GM18858 (cell line): Measurements from ENCODE around the gene SLC4A4.

Experiments used
- ATAC-seq: cut with Tn5 transposase; IDR thresholded peaks from one replicate; pipeline ENCODE4 v1.9.1; 2021; ENCODE audit not compliant: unreplicated experiment

Gene SLC4A4

DNA sequence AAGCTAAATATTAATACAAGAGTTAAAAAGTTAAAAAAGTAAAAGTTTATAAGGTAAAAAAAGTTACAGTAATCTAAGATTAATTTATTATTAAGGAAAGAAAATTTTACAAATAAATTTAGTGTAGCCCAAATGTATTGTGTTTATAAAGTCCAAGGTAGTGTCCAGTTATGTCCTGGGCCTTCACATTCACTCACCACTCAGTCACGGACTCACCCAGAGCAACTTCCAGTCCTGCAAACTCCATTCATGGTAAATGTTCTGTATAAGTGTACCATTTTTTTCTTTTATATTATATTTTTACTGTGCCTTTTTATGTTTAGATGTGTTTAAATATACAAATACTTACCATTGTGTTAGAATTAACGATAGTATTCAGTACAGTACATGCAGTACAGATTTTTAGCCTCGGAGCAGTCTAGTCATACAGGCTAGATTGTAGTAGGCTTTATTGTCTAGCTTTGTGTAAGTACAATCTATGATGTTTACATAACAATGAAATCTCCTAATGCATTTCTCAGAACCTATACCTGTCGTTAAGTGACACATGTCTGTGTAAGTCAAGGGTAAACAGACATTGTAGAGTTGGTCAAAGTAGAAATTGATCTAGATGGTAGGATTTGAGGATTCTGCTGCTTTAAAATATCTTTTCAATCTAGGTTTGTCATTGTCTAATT is 247.4 kb downstream of the SLC4A4 start:
- ATAC-seq = no peak

GRCh38 chr4:71587995-71588394 is 249.2 kb downstream of the SLC4A4 start:
- no peak for ATAC-seq

- no peak for ATAC-seq
These were observed 254.0 kb downstream of the SLC4A4 start for GRCh38 chr4:71592793-71593192.

- ATAC-seq = no peak
These were observed 254.5 kb downstream of the SLC4A4 start for GRCh38 chr4:71593311-71593710.

DNA sequence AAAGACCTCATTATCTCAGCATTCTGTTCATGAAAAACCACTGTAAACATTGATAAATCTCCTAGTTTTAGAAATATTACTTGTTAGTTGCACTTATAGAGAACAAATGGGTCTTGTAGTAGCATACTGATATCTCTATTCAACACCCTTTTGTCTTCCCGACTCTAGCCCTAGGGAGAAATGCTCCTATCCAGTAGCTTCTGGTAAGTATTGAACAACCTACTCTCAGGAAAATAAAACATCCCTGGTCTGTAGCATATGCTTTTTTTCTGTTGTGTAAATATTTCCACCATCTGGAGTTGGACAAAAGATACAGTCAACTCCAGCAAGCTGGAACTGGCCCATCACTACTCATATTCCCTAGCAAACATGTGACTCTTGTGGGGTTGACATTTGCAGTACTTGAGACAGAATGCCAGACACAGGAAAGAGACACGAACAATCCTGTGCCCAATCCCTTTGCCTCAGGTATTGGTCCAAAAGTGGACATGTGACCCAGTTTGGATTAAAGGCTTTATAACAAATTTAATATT is 256.8 kb downstream of the SLC4A4 start:
- no peak for ATAC-seq

GRCh38 chr4:71599578-71599977 is 260.8 kb downstream of the SLC4A4 start:
- no peak for ATAC-seq

DNA sequence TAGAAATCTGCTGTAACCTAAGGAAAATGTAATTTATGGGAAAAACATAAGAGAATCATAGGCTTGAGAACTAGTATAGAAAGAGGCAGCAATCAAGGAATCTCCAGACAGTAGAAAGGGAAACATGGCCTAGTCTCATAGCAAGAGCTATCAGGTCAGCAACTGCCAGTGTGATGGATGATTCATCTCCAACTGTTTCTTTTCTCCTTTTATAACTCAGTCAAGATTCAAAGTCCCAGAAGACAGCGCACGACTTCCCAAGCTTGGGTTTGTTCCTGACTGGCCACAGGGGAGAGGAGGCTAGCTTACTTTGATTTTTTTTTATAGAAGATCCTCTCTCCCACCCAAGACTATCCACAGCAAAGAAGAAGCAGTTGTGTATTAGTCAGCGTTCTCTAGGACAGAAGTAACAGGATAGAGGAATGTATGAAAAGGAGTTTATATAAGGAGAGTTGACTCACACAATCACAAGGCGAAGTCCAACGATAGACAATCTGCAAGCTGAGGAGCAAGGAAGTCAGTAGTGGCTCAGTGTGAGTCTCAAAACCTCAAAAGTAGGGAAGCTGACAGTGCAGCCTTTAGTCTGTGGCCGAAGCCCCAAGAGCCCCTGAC is 263.6 kb downstream of the SLC4A4 start:
- no peak for ATAC-seq

- peak; percentile 97 for ATAC-seq
These were observed 266.0 kb downstream of the SLC4A4 start for GRCh38 chr4:71604785-71605184.

- ATAC-seq = no peak
These were observed 268.3 kb downstream of the SLC4A4 start for GRCh38 chr4:71607109-71607508.

DNA sequence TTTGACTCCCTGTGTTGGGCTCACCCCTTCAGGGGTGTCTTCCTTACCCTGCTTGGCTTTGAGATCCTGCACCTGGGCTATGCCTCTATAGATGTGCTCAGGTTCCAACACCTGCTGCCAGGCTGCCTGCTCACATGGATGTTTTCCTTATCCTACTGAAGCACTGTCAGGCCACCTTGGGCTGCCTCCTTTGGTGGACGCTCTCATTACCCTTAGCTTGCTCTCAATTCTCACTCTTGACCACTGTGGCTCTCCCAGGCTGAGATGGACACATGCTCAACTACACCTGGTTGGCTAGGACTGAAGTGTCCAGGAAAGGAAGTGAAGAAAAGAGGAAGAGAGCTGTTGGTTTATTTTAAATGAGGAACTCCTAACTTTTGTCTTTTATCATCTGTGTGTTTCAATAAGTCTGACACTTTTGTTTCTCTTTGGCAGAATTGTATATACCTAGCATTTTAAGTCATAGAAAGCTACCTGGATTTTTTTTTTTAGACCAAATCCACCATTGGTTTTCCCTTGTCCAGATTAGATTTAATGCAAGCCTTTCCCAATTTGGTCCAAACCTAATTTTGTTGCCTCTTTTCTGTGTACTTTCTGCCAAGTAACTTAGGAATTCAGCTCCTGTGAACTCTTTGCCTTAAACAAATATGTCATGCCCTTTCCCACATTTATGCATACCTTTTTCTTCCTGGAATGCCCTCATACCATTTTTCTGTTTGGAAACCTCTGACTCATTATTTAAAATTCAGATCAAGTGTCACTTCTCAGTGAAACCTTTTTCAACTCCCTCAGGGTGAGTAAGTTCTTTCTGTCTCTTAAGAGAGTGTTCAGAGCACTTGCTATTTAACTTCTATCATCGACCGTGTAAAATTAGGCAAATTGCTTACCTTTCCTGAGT is 269.2 kb downstream of the SLC4A4 start:
- no peak for ATAC-seq

DNA sequence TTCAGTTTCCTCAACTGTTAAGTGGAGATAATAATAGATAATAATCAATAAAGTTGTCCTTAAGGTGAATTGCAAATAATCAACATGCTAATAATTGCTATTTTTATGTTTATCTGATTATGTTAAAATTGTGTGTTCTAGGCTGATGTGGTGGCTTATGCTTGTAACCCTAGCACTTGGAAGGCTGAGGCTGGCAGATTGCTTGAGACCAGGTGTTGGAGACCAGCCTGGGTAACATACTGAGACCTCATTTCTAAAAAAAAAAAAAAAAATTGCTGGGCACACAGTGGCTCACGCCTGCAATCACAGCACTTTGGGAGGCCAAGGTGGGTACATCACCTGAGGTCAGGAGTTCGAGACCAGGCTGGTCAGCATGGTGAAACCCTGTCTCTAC is 269.9 kb downstream of the SLC4A4 start:
- no peak for ATAC-seq

- ATAC-seq = no peak
These were observed 270.3 kb downstream of the SLC4A4 start for GRCh38 chr4:71609167-71609566.

GRCh38 chr4:71609651-71610050 is 270.8 kb downstream of the SLC4A4 start:
- ATAC-seq = no peak

DNA sequence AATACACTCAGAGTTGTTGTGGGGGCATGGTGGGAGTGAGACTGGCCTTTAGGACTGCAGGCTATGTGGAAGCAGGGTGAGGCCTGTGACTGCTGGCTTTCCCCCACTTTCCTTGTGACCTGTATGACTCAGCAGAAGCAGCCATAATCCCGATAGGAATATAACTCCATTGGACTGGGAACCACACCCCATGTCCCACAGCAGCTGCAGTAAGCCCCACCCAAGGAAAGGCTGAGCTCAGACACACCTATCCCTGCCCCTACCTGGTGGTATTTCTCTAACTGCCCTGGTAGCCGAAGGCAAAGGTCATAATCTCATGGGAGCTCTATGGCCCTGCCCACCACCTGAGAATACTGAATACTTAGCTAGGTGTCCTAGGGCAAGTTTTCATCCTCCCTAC is 275.8 kb downstream of the SLC4A4 start:
- ATAC-seq = no peak

- ATAC-seq = no peak
These were observed 277.5 kb downstream of the SLC4A4 start for GRCh38 chr4:71616168-71616811.
